ENCODE measurements around the gene FAM13B.
A peak's percentile ranks its signal among the peaks of the same experiment; 100 is the strongest.
"Not testable (repeated sequence)": the region's sequence is repeated elsewhere in the genome, so short reads cannot be mapped to it uniquely, and the experiment has no call there.

The FAM13B gene

GRCh38 chr5:138032572-138033385, at the start of gene FAM13B:
FAM13B (minus strand) TSS chr5:138033079; CDS start chr5:138019111, 13,968 bp downstream.
- DNase-seq = peak; percentile 79 to 81

DNA sequence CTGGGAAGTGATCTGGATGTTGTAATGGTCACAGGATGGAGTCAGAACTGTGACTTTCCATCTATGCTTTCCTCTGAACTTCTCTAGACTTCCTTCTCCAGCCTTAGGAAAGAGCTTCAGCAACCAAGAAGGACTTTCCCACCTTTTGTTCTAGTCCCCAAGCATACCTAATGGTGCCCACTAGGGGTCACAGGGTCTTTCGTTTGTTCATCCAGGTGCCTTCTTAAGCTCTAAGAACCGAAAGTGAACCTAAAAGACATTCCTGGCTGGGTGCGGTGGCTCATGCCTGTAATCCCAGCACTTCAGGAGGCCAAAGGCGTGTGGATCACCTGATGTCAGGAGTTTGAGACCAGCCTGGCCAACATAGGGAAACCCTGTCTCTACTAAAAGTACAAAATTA, 49.2 kb upstream of the FAM13B start:
- DNase-seq = no peak

DNA sequence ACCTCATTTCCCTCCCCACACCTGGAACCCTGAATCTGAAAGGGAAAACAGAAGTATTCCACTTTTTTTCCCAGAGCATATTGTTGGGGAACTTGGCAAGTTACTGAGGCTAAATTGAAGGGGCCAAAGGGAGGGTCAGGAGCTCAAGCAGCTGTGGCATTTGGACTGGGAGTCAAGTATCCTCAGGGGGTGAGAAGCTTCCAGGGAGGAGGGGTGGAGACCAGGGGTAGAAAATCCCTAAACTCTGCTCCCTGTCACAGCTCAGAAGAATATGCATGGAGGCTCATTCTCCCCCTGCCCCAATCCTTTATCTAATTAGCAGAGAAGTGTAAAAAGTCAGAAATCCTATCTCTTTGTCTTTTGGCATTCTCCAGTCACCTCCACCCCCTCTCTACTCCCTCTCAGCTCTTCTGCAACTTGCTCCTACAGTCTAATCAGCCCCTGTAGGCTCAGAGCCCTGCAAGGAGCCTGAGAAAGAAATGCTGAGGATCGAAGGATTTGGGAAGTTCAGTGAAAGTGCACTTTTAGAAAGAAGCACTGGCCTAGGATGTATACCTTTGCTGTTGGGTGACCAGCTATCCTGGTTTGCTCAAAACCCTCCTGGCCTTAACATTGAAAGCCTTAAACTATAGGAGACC, 45.2 kb upstream of the FAM13B start:
- no peak for DNase-seq

- DNase-seq = peak; percentile 55 to 59
Measured at GRCh38 chr5:138077064-138077696, 44.3 kb upstream of the FAM13B start.

DNA sequence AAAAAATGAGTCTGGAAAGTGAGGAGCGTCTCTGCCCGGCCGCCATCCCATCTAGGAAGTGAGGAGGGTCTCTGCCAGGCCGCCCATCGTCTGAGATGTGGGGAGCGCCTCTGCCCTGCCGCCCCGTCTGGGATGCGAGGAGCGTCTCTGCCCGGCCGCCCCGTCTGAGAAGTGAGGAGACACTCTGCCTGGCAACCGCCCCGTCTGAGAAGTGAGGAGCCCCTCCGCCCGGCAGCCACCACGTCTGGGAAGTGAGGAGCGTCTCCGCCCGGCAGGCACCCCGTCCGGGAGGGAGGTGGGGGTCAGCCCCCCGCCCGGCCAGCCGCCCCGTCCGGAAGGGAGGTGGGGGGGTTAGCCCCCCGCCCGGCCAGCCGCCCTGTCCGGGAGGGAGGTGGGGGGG, 37.1 kb upstream of the FAM13B start:
- not testable (repeated sequence) for DNase-seq

DNA sequence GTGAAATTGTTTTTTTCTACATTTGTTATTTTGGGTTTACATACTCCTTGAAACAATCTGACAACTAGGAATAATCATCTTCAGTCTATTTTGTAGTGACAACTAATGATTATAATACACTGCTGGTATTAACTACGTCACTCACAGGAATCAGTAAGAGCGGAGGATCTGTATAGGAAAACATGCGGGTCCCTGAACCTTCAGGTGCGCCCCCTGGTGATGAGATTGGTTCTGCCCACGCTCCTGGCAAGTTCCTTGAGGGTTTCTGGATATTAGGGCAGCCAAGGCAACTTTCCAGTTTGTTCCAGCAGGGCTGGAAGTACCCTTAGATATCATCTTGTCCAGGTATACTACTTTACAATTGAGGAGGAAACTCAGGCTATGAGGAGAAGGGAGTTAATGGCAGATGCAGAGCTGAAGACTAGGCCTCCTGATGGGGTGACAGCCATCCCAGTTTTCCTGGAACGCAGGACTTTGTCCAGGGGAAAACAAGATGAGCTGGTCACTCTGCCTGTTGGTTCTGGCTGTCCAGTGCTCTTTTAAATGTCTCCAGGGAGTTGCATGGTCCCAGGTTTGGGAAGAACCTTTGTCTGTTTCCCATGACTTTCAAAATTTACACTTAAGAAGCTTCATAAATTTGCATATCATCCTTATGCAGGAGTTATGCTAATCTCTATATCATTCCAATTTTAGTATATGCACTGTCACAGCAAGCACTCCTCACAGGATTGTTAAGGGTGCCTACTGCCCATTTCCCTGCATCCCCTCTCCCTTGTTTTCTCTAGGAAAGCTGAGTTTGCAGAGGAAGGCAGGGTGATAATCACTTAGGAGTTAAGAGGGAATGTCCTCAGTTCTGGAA, 36.1 kb upstream of the FAM13B start:
- DNase-seq = peak; percentile 84

GRCh38 chr5:138067945-138068344, 35.1 kb upstream of the FAM13B start:
- DNase-seq = no peak

- DNase-seq = peak; percentile 21
Measured at GRCh38 chr5:138065102-138065501, 32.2 kb upstream of the FAM13B start.

GRCh38 chr5:138064526-138064925, 31.6 kb upstream of the FAM13B start:
- no peak for DNase-seq

- DNase-seq = no peak
Measured at GRCh38 chr5:138054847-138055558, 22.1 kb upstream of the FAM13B start.

DNA sequence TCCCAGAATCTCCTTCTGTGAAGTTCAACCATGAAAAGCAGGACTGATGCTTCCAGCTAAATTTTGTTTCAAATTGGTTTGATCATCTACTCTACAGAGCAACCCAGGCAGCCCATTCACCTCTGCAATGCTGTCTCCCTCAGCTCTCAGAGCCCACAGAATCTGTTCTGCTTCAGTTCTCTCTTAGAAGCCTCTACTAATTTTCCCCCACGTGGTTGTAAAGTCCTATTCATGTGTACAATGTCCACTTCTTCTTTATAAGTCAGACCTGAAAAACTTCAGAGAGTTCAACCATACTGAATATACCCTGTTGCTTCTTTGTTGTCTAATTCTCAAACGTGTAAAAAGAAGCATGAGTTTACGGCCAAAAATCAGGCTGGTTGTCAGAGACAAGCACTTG, 21.3 kb upstream of the FAM13B start:
- no peak for DNase-seq

DNA sequence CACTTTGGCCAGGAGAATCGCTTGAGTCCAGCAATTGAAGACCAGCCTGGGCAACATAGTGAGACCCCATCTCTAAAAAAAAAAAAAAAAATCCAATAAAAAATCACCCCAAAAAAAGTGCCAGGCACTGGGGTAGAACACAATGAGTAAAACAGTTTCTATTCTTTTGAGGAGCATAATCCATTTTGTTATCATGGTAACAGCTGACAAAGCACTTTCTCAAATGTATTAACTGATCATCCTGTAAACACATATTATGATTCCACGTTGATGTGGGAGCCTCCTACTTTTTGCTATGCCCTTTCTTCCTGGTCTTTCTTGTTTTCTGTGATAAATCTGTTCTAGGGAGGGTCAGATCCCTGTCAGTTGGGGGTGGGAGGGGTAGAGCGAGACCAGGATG, 20.7 kb upstream of the FAM13B start:
- DNase-seq = no peak

GRCh38 chr5:138052718-138053117, 19.8 kb upstream of the FAM13B start:
- DNase-seq = not testable (repeated sequence)

DNA sequence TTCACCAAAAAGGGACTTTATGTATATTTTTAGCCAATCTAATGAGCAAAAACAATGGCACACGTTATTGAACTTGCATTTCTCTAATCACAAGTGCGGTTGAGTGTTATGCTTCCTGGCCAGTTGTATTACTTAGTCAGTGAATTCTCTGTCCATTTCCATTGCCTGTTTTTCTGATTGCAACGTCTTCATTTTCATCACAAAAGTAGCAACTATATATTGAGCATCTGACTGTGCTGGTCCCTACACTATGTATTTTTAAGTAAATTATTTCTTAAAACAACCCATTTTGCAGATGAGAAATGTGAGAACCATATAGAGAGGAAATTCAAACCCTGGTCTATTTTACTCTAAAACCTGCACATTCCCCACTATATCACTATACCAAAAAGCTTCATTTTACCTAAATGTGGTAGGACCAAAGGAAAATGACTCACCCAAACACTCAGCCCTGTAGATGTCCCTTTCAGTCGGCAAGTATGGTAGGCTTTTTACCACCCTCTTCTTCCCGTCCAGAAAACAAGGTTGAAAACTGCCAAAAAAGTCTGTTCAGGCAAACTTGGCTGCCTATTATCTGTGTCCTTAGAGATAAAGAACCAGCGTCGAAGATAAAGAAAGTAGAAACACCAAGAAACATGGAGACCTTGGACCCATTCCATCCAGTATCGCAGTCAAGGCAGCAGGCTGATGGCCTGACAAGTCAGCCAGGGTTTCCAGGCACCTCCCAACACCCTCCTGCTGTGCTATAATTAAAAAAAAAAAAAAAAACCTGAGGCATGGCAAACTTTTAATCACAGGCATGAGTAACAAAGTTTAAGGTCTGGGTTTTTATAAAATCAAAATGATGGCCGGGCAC, 18.8 kb upstream of the FAM13B start:
- no peak for DNase-seq

GRCh38 chr5:138045283-138045682, 12.4 kb upstream of the FAM13B start:
- DNase-seq = not testable (repeated sequence)

- no peak for DNase-seq
Measured at GRCh38 chr5:138038826-138039225, 5.9 kb upstream of the FAM13B start.

DNA sequence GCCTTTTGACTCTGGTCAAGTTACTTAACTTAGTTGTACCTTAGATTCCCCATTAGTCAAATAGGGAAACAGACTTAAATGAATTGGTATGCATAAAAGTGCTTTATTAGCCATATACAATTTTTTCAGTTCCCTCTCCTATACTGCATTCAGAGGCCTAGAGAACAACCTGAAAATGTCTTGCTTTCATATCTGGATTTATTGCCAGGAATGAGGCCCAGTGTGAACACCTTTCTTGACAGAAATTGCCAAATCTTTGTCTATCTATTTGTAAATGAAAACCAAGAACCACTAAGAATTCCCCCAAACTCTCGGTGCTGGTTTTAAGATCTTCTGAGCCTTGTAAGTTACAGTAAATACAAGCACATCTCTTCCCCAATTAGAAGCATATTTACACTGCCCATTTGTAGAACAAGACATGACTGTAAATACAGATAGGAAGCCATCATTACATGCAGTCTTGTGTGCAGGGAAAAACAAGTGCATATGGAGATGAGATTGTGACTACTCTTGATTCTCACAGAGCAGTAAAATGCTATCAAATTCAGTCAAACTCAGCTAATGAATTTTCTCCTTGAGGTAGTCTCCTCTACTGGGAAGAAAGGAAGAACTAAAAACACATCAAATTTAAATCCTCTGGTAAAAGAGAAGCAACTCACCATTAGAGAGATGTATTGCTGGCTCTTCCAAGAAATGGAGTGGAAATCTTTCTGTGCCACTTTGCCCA, 5.2 kb upstream of the FAM13B start:
- no peak for DNase-seq

GRCh38 chr5:138037271-138037670, 4.4 kb upstream of the FAM13B start:
- DNase-seq = no peak

- peak; percentile 50 to 63 for DNase-seq
Measured at GRCh38 chr5:138035605-138036537, 3.0 kb upstream of the FAM13B start.
